Measurements from ENCODE around the gene ALDH4A1.

GRCh38 chr1:18927654-18928272 lies 25.4 kb upstream of the ALDH4A1 start:
- TF ChIP-seq, protein P1, sequence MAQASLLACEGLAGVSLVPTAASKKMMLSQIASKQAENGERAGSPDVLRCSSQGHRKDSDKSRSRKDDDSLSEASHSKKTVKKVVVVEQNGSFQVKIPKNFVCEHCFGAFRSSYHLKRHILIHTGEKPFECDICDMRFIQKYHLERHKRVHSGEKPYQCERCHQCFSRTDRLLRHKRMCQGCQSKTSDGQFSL (CRISPR knock-in tag; IDR thresholded peaks at IDR 0.05), result no peak
- TF ChIP-seq, protein P1 (tag; IDR thresholded peaks at IDR 0.05), result no peak
- TF ChIP-seq MTA2 (IDR thresholded peaks at IDR 0.05; ENCODE audit: low read depth), result no peak
